HPDE6-E6E7 (cell line): Measurements from ENCODE around the gene RCN2.
"Not testable (repeated sequence)": the region's sequence is repeated elsewhere in the genome, so short reads cannot be mapped to it uniquely, and the experiment has no call there.

Experiments used
- DNase-seq: peaks from one replicate; pipeline ENCODE4 v3.0.0; 2011; ENCODE audit warnings: missing footprints; ENCODE audit errors: extremely low spot score

Gene RCN2

DNA sequence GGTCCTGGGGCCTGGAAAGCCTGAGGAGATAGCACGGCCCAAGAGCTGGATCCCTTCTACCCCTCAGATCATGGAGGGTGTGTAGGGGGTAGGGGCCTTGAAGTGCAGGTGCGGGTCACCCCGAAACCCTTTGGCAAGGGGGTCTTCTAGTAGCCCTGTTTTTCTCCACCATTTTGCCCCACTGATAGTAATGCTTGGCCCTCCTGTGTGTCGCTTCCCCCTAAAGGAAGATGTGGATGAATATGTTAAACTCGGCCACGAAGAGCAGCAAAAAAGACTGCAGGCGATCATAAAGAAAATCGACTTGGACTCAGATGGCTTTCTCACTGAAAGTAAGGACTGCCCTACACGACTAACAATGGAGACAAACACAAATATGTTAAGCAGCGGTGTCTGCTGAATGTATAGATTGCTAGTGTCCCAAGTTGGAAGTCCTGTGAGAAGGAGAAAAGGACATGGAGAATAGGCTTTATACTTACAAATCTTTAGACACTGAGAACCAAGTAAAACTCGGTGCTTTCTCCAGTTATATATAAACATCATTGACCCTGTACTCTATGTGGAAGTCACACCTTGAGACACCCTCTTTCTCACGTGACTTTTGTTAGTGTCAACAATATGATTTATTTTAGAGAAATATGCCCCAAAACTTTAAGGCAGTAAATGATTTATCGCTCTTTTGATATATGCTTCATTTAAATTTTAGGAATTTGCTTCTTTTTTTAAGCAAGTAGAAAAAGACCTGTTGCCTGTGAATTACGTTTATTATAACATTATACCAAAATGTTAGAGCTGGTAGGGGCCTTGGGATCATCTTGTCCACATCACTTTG, 802 bp downstream of the RCN2 start:
- DNase-seq = no peak

DNA sequence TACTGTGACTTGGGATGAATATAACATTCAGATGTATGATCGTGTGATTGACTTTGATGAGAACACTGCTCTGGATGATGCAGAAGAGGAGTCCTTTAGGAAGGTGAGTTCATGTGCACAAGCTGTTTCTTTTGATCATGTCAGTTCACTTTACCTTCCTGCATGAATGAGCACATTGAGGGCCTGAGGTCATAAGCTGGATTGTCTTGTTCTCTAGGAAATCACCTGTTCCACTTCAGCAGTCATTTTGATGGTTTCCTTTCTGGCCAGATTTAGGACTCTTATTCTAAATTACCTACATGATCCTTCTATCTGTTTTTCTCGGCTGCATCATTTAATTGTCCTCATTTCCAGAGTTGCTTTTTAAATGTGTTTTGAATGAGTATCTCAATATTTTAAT, 4.1 kb downstream of the RCN2 start:
- DNase-seq = no peak

DNA sequence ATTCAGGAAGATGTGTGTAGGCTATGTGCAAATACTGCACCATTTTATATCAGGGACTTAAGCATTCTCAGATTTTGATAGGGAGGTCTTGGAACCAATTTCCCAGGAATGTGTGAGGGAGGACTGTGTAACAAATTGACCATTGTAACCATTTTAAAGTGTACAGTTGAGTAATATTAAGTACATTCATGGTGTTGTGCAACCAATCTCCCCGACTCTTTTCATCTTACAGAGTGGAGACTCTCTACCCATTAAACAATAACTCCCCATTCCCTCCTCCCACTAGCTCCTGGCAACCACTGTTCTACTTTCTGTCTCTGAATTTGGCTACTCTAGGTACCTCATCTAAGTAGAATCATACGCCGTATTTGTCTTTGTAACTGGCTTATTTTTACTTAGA, 5.1 kb downstream of the RCN2 start:
- no peak for DNase-seq

- no peak for DNase-seq
Measured at GRCh38 chr15:76938752-76939151, 7.2 kb downstream of the RCN2 start.

DNA sequence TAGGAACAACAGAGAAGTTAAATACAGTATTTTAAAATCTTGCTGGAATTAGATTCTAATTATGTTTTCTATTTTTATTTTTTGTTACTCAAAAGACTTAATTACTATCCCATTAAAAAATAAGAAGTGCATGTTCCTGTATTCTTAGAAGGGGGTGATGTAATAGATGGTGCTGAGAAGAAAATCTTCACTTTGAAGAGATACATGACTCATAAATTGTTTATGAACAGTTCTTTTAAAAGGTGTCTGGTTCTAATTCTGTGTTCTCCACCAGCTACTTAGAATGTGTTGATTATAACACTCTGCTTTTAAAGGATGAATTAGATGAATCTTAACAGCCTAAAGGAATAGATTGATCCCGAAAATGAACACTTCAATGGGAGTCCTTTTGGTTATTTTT, 8.2 kb downstream of the RCN2 start:
- no peak for DNase-seq

- no peak for DNase-seq
Measured at GRCh38 chr15:76941636-76942035, 10.1 kb downstream of the RCN2 start.

- no peak for DNase-seq
Measured at GRCh38 chr15:76942331-76942730, 10.8 kb downstream of the RCN2 start.

- no peak for DNase-seq
Measured at GRCh38 chr15:76945494-76946093, 14.0 kb downstream of the RCN2 start.

GRCh38 chr15:76947454-76947853, 15.9 kb downstream of the RCN2 start:
- no peak for DNase-seq

- DNase-seq = no peak
Measured at GRCh38 chr15:76951220-76951619, 19.7 kb downstream of the RCN2 start.

DNA sequence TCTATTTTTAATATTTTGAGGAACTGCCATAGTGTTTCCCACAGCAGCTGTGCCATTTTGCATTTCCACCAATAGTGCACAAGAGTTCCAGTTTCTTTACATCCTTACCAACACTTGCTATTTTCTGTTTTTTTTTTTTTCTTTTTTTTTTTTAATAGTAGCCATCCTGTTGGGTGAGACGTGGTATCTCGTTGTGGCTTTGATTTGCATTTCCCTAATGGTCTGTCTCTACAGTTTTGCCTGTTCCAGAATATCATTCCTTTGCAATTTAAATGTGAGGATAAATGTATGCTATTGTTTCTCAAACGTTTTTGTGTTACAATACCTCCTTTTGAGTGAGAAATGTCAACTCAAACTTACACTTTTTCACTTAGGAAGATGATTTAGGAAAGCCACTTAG, 22.4 kb downstream of the RCN2 start:
- DNase-seq = no peak

GRCh38 chr15:76954744-76955143, 23.2 kb downstream of the RCN2 start:
- no peak for DNase-seq

DNA sequence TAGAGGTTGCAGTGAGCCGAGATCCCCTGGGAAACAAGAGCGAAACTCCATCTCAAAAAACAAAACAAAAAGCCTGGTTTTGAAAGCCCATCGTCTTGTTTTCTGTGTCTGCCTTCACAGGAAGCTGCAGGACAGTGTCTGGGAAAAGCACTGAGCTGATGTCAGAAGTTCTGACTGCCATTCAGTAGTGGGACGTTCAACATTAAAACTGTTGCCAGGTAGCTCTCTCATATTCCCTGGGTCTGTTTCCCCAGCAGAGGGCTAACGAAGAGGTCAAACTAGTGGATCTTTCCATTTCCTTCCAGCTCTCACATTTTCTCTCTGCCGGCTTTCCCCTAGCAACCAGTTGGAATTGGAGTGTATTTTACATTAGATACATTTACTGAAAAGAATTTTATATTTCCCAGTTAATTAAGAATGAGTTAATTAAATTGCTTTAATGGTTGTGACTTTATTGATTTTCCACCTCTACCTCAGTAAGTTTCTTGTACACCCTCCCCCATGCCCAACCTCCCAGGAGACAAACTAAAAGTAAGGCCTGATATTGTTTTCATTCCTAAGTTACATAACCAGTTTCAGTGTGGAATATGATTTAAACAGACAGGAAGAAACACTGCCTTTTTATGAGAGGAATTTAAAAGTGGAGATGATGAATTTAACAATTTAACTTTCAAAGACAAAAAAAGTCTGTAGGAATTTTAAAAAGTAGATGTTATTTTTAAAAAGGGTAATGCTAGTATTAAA, 29.9 kb downstream of the RCN2 start:
- DNase-seq = no peak

GRCh38 chr15:76962337-76963013, 30.9 kb downstream of the RCN2 start:
- no peak for DNase-seq

GRCh38 chr15:76963596-76963995, 32.0 kb downstream of the RCN2 start:
- DNase-seq = peak; percentile 26

GRCh38 chr15:76964157-76964556, 32.6 kb downstream of the RCN2 start:
- DNase-seq = no peak

DNA sequence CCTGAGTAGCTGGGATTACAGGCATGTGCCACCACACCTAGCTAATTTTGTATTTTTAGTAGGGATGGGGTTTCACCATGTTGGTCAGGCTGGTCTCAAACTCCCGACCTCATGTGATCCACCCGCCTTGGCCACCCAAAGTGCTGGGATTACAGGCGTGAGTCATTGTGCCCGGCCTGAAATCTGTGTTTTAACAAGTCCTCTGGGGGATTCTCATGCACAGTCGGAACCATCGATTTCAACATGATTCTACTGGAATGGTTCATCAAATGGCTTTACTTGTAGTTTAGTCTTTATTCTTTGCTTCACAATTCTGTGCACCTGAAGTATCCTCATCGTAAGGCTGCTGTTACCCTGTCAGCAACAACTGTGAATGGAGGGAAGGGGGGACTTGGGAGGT, 34.5 kb downstream of the RCN2 start:
- not testable (repeated sequence) for DNase-seq

GRCh38 chr15:76967067-76967466, 35.5 kb downstream of the RCN2 start:
- DNase-seq = no peak

- DNase-seq = no peak
Measured at GRCh38 chr15:76968306-76968705, 36.8 kb downstream of the RCN2 start.

- DNase-seq = no peak
Measured at GRCh38 chr15:76972389-76973361, 41.1 kb downstream of the RCN2 start.

DNA sequence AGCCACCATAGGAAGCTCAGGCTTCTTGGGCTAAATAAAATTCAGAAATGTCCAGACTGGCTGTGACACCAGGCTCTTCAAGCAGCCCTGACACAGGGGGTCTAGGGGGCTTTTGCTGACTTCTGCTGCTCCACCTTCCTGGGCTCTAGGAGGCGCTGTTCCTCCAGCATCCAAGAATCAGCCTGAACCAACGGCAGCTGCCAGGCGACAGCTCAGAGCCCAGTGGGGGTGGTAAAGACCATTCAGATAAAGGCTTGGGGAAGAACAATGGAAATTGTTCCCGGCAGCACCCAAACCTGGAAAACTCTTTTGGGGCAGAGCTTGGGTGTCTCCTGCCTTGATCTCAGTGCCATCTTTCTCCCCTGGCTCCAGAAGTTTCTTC, 41.8 kb downstream of the RCN2 start:
- no peak for DNase-seq
